ENCODE results near the gene NT5C. TPM values are rescaled to one million over a fixed set of nuclear protein-coding genes. Genes with fewer than 3 reads are reported as not detected.
A peak's percentile ranks its signal among the peaks of the same experiment; 100 is the strongest.

NT5C gene
- total RNA-seq, 1 donor from 2014 or later, result 48.2 TPM

GRCh38 chr17:75115555-75115954, 16.0 kb downstream of the NT5C start:
- no peak overlapping the region for H3K27ac Mint-ChIP-seq (ENCODE audit: unreplicated experiment)
- H3K9me3 Mint-ChIP-seq (ENCODE audit: unreplicated experiment), result no peaks in the 10 kb centered on the region
- no peak for DNase-seq (ENCODE audit: extremely low spot score, unreplicated experiment)
- peaks cover 7% of the 10 kb centered on the region for H3K36me3 Mint-ChIP-seq (ENCODE audit: unreplicated experiment)
- H3K27me3 Mint-ChIP-seq (ENCODE audit: unreplicated experiment), result no peaks in the 10 kb centered on the region
- TF ChIP-seq CTCF (IDR thresholded peaks at IDR 0.05), result no peak
- peaks cover 31% of the 10 kb centered on the region for H3K4me1 Mint-ChIP-seq (ENCODE audit: unreplicated experiment)
- no peak overlapping the region for H3K4me3 Mint-ChIP-seq (ENCODE audit: unreplicated experiment)

GRCh38 chr17:75114552-75115314, 16.8 kb downstream of the NT5C start:
- no peaks in the 10 kb centered on the region for H3K27me3 Mint-ChIP-seq (ENCODE audit: unreplicated experiment)
- H3K4me1 Mint-ChIP-seq (ENCODE audit: unreplicated experiment), result peaks cover 34% of the 10 kb centered on the region
- no peak for TF ChIP-seq CTCF (IDR thresholded peaks at IDR 0.05)
- no peaks in the 10 kb centered on the region for H3K9me3 Mint-ChIP-seq (ENCODE audit: unreplicated experiment)
- peak overlapping the region; percentile 54 for H3K27ac Mint-ChIP-seq (ENCODE audit: unreplicated experiment)
- peaks cover 7% of the 10 kb centered on the region for H3K36me3 Mint-ChIP-seq (ENCODE audit: unreplicated experiment)
- no peak for DNase-seq (ENCODE audit: extremely low spot score, unreplicated experiment)
- H3K4me3 Mint-ChIP-seq (ENCODE audit: unreplicated experiment), result peak overlapping the region; percentile 59

- Mint-ChIP-seq H3K36me3 (ENCODE audit: unreplicated experiment) (peaks cover 7% of the 10 kb centered on the region), H3K4me1 (ENCODE audit: unreplicated experiment) (peaks cover 36% of the 10 kb centered on the region), H3K27ac (ENCODE audit: unreplicated experiment) (peak overlapping the region; percentile 54), H3K9me3 (ENCODE audit: unreplicated experiment) (no peaks in the 10 kb centered on the region), H3K27me3 (ENCODE audit: unreplicated experiment) (no peaks in the 10 kb centered on the region), H3K4me3 (ENCODE audit: unreplicated experiment) (peak overlapping the region; percentile 59)
- peak; percentile 97 for TF ChIP-seq CTCF (IDR thresholded peaks at IDR 0.05)
- peak; percentile 95 for DNase-seq (ENCODE audit: extremely low spot score, unreplicated experiment)
These were observed 17.6 kb downstream of the NT5C start for GRCh38 chr17:75113798-75114551.

- H3K36me3 Mint-ChIP-seq (ENCODE audit: unreplicated experiment), result no peaks in the 10 kb centered on the region
- H3K9me3 Mint-ChIP-seq (ENCODE audit: unreplicated experiment), result no peaks in the 10 kb centered on the region
- peak overlapping the region; percentile 51 for H3K4me3 Mint-ChIP-seq (ENCODE audit: unreplicated experiment)
- H3K27ac Mint-ChIP-seq (ENCODE audit: unreplicated experiment), result no peak overlapping the region
- no peak for TF ChIP-seq CTCF (IDR thresholded peaks at IDR 0.05)
- H3K27me3 Mint-ChIP-seq (ENCODE audit: unreplicated experiment), result no peaks in the 10 kb centered on the region
- peaks cover 38% of the 10 kb centered on the region for H3K4me1 Mint-ChIP-seq (ENCODE audit: unreplicated experiment)
- no peak for DNase-seq (ENCODE audit: extremely low spot score, unreplicated experiment)
These were observed 19.7 kb downstream of the NT5C start for GRCh38 chr17:75111777-75112335.

Measured in osteocyte (in vitro differentiated cells).